Measurements from ENCODE around the gene MCCC2.

DNA sequence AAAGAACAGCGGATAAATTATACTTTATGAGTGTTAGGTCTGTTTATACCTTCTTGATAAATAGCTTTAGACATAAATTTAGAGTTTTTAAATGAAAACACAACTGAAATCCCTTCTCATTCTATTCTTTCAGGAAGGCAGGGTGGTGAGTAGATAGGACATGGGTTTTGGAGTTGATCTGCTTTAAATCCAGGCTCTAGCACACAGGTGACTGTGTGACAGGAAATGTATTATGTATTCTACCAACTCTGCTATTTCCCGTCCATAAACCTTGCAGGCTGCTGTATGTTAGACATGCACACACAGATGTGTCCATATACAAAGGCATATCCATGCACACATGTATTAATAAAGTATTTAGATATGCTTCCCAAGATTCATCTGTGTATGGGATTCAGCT is 112.6 kb downstream of the MCCC2 start:
- TF ChIP-seq POLR2AphosphoS5 (IDR thresholded peaks at IDR 0.05) (no peak), TAF1 (IDR thresholded peaks at IDR 0.05; ENCODE audit: low read depth) (no peak), EP300 (conservative IDR thresholded peaks at IDR 0.05; ENCODE audit: poor library complexity, severe bottlenecking) (no peak), EZH2 (IDR thresholded peaks at IDR 0.05; ENCODE audit: borderline replicate concordance, insufficient read depth, low read length, poor library complexity, severe bottlenecking) (no peak)
- TF ChIP-seq, protein P1, sequence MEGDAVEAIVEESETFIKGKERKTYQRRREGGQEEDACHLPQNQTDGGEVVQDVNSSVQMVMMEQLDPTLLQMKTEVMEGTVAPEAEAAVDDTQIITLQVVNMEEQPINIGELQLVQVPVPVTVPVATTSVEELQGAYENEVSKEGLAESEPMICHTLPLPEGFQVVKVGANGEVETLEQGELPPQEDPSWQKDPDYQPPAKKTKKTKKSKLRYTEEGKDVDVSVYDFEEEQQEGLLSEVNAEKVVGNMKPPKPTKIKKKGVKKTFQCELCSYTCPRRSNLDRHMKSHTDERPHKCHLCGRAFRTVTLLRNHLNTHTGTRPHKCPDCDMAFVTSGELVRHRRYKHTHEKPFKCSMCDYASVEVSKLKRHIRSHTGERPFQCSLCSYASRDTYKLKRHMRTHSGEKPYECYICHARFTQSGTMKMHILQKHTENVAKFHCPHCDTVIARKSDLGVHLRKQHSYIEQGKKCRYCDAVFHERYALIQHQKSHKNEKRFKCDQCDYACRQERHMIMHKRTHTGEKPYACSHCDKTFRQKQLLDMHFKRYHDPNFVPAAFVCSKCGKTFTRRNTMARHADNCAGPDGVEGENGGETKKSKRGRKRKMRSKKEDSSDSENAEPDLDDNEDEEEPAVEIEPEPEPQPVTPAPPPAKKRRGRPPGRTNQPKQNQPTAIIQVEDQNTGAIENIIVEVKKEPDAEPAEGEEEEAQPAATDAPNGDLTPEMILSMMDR (IDR thresholded peaks at IDR 0.05; ENCODE audit: poor library complexity, severe bottlenecking), result no peak
